A673 (cell line): ENCODE measurements around the gene MYRF.

Experiments
- CTCF ChIP-seq: fragments of 300-800, 200-600 bp; sonication (generic); conservative IDR thresholded peaks from 2 replicates; pipeline ENCODE4 v1.5.1; 2017; ENCODE audit warnings: low read depth, mild to moderate bottlenecking, antibody characterized with exemption, low read length, moderate library complexity, mixed read lengths
- EZH2 ChIP-seq: fragments of 200-600 bp; sonication (generic); IDR thresholded peaks from 2 replicates; pipeline ENCODE4 v1.6.1; 2017; ENCODE audit warnings: borderline replicate concordance, low read depth, mild to moderate bottlenecking, mixed read lengths, antibody characterized with exemption, low read length; ENCODE audit not compliant: poor library complexity, severe bottlenecking

- TF ChIP-seq CTCF (no peak), EZH2 (no peak)
These were observed 81.0 kb downstream of the MYRF start for GRCh38 chr11:61833471-61833870.
